Superior temporal gyrus (tissue), 1 donor: ENCODE data around the gene SEMA3F.
"Not testable (repeated sequence)": the region's sequence is repeated elsewhere in the genome, so short reads cannot be mapped to it uniquely, and the experiment has no call there.

Source experiments
- DNase-seq: peaks from one replicate; pipeline ENCODE4 v3.0.0-alpha.2; 2016; ENCODE audit errors: extremely low spot score

Gene SEMA3F

GRCh38 chr3:50211368-50211717, 56.2 kb downstream of the SEMA3F start:
- not testable (repeated sequence) for DNase-seq

GRCh38 chr3:50211930-50212329, 56.8 kb downstream of the SEMA3F start:
- no peak for DNase-seq

GRCh38 chr3:50212502-50212901, 57.4 kb downstream of the SEMA3F start:
- DNase-seq: no peak

GRCh38 chr3:50212971-50213370, 57.8 kb downstream of the SEMA3F start:
- DNase-seq: no peak

GRCh38 chr3:50213373-50213772, 58.2 kb downstream of the SEMA3F start:
- DNase-seq: peak; percentile 92

- DNase-seq: no peak
These were observed 59.7 kb downstream of the SEMA3F start for GRCh38 chr3:50214824-50215223.

GRCh38 chr3:50215529-50215928, 60.4 kb downstream of the SEMA3F start:
- no peak for DNase-seq

GRCh38 chr3:50217681-50218080, 62.6 kb downstream of the SEMA3F start:
- no peak for DNase-seq

GRCh38 chr3:50218448-50218847, 63.3 kb downstream of the SEMA3F start:
- no peak for DNase-seq

GRCh38 chr3:50219285-50219684, 64.2 kb downstream of the SEMA3F start:
- DNase-seq: no peak

GRCh38 chr3:50220109-50220508, 65.0 kb downstream of the SEMA3F start:
- DNase-seq: no peak

- no peak for DNase-seq
These were observed 65.9 kb downstream of the SEMA3F start for GRCh38 chr3:50221051-50221410.

- no peak for DNase-seq
These were observed 66.5 kb downstream of the SEMA3F start for GRCh38 chr3:50221411-50222168.

- no peak for DNase-seq
These were observed 67.0 kb downstream of the SEMA3F start for GRCh38 chr3:50222169-50222528.

GRCh38 chr3:50224639-50225038, 69.5 kb downstream of the SEMA3F start:
- no peak for DNase-seq

- peak; percentile 64 for DNase-seq
These were observed 71.8 kb downstream of the SEMA3F start for GRCh38 chr3:50226888-50227389.

GRCh38 chr3:50227390-50228183, 72.5 kb downstream of the SEMA3F start:
- peak; percentile 91 for DNase-seq

GRCh38 chr3:50228184-50228763, 73.2 kb downstream of the SEMA3F start:
- DNase-seq: not testable (repeated sequence)

GRCh38 chr3:50229490-50229889, 74.4 kb downstream of the SEMA3F start:
- DNase-seq: no peak

- DNase-seq: no peak
These were observed 75.1 kb downstream of the SEMA3F start for GRCh38 chr3:50230104-50230793.

GRCh38 chr3:50230794-50231125, 75.6 kb downstream of the SEMA3F start:
- no peak for DNase-seq

- no peak for DNase-seq
These were observed 76.5 kb downstream of the SEMA3F start for GRCh38 chr3:50231581-50231980.
